ENCODE data around the gene UEVLD.

Gene UEVLD

DNA sequence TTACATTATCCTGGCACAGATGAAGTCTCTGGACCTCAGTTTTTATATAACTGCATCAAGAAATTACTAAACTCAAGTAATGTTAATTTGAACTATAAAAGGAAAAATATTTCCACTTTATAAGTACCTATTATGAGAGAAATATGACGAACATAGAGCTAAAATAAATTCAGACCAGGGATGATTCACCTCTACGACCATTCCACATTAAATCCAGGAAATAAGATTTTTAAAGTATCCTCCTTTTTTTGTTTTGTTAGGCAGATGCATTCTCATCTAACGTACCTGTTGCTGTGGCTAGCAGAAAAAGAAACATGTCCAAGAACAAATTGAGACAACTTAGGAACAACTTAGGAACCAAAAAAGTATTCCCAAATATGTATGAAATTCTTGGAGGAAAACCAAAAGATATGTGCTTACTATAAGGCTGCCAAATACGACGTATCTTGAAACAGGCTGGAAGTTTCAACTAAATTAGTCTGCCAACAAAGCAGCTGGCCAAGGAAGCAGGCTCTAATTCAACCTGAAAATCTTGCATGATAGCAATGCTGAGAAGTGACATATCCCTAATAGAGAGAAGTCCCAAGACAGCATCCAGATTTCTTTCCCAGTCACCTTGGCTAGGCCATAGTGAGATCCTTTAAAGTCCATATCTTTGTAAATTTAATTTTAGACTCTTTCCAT lies 29.9 kb upstream of the UEVLD start:
- FAIRE-seq (no peak), DNase-seq (ENCODE audit: insufficient read length, low spot score) (no peak)
- TF ChIP-seq, protein P1, sequence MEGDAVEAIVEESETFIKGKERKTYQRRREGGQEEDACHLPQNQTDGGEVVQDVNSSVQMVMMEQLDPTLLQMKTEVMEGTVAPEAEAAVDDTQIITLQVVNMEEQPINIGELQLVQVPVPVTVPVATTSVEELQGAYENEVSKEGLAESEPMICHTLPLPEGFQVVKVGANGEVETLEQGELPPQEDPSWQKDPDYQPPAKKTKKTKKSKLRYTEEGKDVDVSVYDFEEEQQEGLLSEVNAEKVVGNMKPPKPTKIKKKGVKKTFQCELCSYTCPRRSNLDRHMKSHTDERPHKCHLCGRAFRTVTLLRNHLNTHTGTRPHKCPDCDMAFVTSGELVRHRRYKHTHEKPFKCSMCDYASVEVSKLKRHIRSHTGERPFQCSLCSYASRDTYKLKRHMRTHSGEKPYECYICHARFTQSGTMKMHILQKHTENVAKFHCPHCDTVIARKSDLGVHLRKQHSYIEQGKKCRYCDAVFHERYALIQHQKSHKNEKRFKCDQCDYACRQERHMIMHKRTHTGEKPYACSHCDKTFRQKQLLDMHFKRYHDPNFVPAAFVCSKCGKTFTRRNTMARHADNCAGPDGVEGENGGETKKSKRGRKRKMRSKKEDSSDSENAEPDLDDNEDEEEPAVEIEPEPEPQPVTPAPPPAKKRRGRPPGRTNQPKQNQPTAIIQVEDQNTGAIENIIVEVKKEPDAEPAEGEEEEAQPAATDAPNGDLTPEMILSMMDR (IDR thresholded peaks at IDR 0.05; ENCODE audit: insufficient read depth, missing control alignments): no peak

DNA sequence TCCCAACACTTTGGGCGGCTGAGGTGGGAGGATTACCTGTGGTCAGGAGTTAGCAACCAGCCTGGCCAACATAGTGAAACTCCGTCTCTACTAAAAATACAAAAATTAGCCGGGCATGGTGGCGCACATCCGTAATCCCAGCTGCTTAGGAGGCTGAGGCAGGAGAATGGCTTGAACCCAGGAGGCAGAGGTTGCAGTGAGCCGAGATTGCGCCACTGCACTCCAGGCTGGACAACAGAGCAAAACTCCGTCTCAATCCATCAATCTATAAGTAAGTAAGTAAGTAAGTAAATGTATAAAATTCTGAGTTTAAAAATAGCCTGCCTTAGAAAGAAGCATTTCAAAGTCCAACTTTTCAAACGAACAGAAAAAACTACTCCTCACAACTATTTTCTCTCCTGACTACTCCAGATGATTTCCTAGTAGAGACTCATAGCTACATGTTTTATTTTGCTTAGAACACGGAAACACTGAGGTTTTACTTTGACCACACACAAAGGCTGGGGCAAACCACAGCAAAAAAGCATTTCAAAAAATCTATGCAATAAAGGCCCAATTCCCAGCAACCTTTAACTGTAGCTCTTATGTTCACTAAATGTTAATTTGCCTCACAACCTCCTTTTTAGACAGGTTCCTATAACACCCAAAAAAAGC lies 29.3 kb upstream of the UEVLD start:
- FAIRE-seq (no peak), DNase-seq (ENCODE audit: insufficient read length, low spot score) (no peak)
- TF ChIP-seq, protein P1 (IDR thresholded peaks at IDR 0.05; ENCODE audit: insufficient read depth, missing control alignments): no peak

GRCh38 chr11:18615628-18616392 lies 27.3 kb upstream of the UEVLD start:
- FAIRE-seq: no peak

GRCh38 chr11:18614667-18615066 lies 26.1 kb upstream of the UEVLD start:
- no peak for DNase-seq (ENCODE audit: insufficient read length, low spot score)
- FAIRE-seq: no peak
- TF ChIP-seq, protein P1 (IDR thresholded peaks at IDR 0.05; ENCODE audit: insufficient read depth, missing control alignments): no peak

More at GRCh38 chr11:18615628-18616392, 27.3 kb upstream of the UEVLD start:
- TF ChIP-seq, protein P1 (IDR thresholded peaks at IDR 0.05; ENCODE audit: insufficient read depth, missing control alignments): no peak
- DNase-seq (ENCODE audit: insufficient read length, low spot score): no peak

DNA sequence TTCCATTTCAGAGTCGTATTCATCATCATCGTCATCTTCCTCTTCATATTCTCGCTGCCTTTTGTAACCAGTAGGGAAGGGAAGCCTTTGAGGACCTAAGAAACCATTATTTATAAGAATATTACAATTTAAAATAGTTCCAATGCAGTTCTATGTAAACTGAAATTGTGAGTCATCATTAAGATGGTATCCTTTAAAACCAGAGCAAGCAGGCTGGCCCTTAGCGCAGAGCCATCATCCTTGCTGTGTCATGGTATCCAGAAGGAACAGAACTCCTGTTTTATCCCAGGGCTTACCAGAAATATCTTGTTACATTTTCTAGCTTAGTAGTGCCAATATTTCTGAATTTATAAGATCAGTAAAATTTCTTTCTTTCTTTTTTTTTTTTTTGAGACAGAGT lies 23.9 kb upstream of the UEVLD start:
- DNase-seq (ENCODE audit: insufficient read length, low spot score) (no peak), FAIRE-seq (no peak)
- TF ChIP-seq, protein P1 (IDR thresholded peaks at IDR 0.05; ENCODE audit: insufficient read depth, missing control alignments): no peak

- no peak for FAIRE-seq
- DNase-seq (ENCODE audit: insufficient read length, low spot score): no peak
- TF ChIP-seq, protein P1 (IDR thresholded peaks at IDR 0.05; ENCODE audit: insufficient read depth, missing control alignments): no peak
Observed at GRCh38 chr11:18611196-18611595, 22.7 kb upstream of the UEVLD start.
